DOHH2 (cell line): ENCODE results near the gene CD247.

Experiments
- H3F3A ChIP-seq: fragments of 200-600 bp; sonication (generic), shearing (Covaris generic); 2 replicates; pipeline ENCODE4 v1.6.0; 2016; ENCODE audit warnings: antibody characterized with exemption, mild to moderate bottlenecking; ENCODE audit not compliant: control insufficient read depth, insufficient read depth
- H3K27ac ChIP-seq: fragments of 200-600 bp; sonication (generic); 2 replicates; pipeline ENCODE4 v1.5.1; 2014; ENCODE audit warnings: low read depth, mild to moderate bottlenecking, low read length, moderate library complexity
- H3K27me3 ChIP-seq: fragments of 200-600 bp; sonication (generic); 2 replicates; pipeline ENCODE4 v1.6.1; 2014; ENCODE audit warnings: mild to moderate bottlenecking, low read length, mixed read lengths; ENCODE audit not compliant: control insufficient read depth
- H3K36me3 ChIP-seq: fragments of 200-600 bp; sonication (generic); 2 replicates; pipeline ENCODE4 v1.6.1; 2014; ENCODE audit warnings: mild to moderate bottlenecking, low read length, moderate library complexity, mixed read lengths; ENCODE audit not compliant: control insufficient read depth
- H3K4me1 ChIP-seq: fragments of 200-600 bp; sonication (generic); 2 replicates; pipeline ENCODE4 v1.6.1; 2014; ENCODE audit warnings: mild to moderate bottlenecking, low read length, mixed read lengths; ENCODE audit not compliant: control insufficient read depth
- H3K4me2 ChIP-seq: fragments of 200-600 bp; sonication (generic); 2 replicates; pipeline ENCODE4 v1.6.0; 2014; ENCODE audit warnings: mild to moderate bottlenecking, low read length, moderate library complexity
- H3K4me3 ChIP-seq: fragments of 200-600 bp; sonication (generic); 2 replicates; pipeline ENCODE4 v1.5.1; 2014; ENCODE audit warnings: mild to moderate bottlenecking, low read length, mixed read lengths
- H3K79me2 ChIP-seq: fragments of 200-600 bp; sonication (generic); 2 replicates; pipeline ENCODE4 v1.6.1; 2014; ENCODE audit warnings: mild to moderate bottlenecking, low read length, mixed read lengths; ENCODE audit not compliant: control insufficient read depth
- H3K9me2 ChIP-seq: fragments of 200-600 bp; sonication (generic); replicated peaks from 2 replicates; pipeline ENCODE4 v1.6.1; 2014; ENCODE audit warnings: mild to moderate bottlenecking, low read length, mixed read lengths; ENCODE audit not compliant: control insufficient read depth
- H3K9me3 ChIP-seq: fragments of 200-600 bp; sonication (generic); 2 replicates; pipeline ENCODE4 v1.6.1; 2014; ENCODE audit warnings: antibody characterized with exemption, low read length, mixed read lengths; ENCODE audit not compliant: control insufficient read depth, insufficient read depth
- H4K20me1 ChIP-seq: fragments of 200-600 bp; sonication (generic); 2 replicates; pipeline ENCODE4 v1.6.0; 2014; ENCODE audit warnings: low read depth, mild to moderate bottlenecking, antibody characterized with exemption, low read length, moderate library complexity; ENCODE audit not compliant: control insufficient read depth, insufficient read depth
- EZH2phosphoT487 ChIP-seq: fragments of 200-600 bp; sonication (generic); IDR thresholded peaks from 2 replicates; pipeline ENCODE4 v1.6.1; 2017; ENCODE audit warnings: borderline replicate concordance, mild to moderate bottlenecking, antibody characterized with exemption, low read length, moderate library complexity, mixed read lengths
- TF ChIP-seq, protein P1 (sequence below): fragments of 200-600 bp; sonication (generic); IDR thresholded peaks from one replicate; pipeline ENCODE4 v1.5.1; 2014; ENCODE audit warnings: antibody characterized with exemption, mild to moderate bottlenecking, low read depth, low read length; ENCODE audit not compliant: poor library complexity, severe bottlenecking

CD247 gene

DNA sequence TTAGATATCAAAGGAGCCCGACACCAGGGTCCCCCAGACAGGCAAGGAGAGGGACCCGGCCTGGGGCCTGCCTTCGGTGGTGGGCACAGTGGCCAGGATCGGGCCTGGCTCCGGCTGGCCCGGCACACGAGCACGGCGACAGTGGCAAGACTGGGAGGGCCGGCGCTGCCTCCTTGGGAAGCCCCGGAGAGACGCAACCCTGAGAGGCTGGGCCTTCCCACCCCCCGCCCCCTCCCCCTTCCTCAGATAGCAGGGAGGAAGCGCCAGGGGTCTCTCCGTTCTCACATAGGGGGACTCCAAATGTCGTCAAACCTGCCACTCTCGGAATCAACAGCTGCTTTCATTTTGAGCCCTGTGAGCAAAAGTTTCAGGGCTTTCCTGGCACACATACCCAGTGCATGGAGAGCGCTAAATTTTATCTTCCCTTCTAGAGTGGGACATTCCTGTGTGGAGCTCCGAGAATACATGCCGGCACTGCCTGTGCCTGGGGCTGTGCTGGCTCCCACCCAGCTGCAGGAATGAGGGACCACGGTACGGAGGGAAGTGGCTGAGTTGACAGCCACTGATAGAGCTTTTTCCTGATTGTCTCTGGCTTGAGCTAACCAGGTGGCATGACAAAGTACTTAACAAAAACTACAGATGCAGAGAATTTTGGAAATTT, 62.4 kb downstream of the CD247 start:
- Histone ChIP-seq H3K36me3 (no peaks in the 10 kb centered on the region), H4K20me1 (no peaks in the 10 kb centered on the region), H3K9me3 (no peaks in the 10 kb centered on the region), H3K27ac (no peak overlapping the region), H3K9me2 (no peaks in the 10 kb centered on the region), H3K27me3 (peaks cover 29% of the 10 kb centered on the region), H3K4me1 (peaks cover 20% of the 10 kb centered on the region), H3F3A (0 out of 2 replicates have a peak, but pooled peaks cover 4% of the 10 kb centered on the region), H3K4me3 (peak overlapping the region; percentile 93), H3K4me2 (peak overlapping the region; percentile 100), H3K79me2 (no peaks in the 10 kb centered on the region)
- no peak for TF ChIP-seq EZH2phosphoT487
- TF ChIP-seq, protein P1, sequence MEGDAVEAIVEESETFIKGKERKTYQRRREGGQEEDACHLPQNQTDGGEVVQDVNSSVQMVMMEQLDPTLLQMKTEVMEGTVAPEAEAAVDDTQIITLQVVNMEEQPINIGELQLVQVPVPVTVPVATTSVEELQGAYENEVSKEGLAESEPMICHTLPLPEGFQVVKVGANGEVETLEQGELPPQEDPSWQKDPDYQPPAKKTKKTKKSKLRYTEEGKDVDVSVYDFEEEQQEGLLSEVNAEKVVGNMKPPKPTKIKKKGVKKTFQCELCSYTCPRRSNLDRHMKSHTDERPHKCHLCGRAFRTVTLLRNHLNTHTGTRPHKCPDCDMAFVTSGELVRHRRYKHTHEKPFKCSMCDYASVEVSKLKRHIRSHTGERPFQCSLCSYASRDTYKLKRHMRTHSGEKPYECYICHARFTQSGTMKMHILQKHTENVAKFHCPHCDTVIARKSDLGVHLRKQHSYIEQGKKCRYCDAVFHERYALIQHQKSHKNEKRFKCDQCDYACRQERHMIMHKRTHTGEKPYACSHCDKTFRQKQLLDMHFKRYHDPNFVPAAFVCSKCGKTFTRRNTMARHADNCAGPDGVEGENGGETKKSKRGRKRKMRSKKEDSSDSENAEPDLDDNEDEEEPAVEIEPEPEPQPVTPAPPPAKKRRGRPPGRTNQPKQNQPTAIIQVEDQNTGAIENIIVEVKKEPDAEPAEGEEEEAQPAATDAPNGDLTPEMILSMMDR, result no peak

DNA sequence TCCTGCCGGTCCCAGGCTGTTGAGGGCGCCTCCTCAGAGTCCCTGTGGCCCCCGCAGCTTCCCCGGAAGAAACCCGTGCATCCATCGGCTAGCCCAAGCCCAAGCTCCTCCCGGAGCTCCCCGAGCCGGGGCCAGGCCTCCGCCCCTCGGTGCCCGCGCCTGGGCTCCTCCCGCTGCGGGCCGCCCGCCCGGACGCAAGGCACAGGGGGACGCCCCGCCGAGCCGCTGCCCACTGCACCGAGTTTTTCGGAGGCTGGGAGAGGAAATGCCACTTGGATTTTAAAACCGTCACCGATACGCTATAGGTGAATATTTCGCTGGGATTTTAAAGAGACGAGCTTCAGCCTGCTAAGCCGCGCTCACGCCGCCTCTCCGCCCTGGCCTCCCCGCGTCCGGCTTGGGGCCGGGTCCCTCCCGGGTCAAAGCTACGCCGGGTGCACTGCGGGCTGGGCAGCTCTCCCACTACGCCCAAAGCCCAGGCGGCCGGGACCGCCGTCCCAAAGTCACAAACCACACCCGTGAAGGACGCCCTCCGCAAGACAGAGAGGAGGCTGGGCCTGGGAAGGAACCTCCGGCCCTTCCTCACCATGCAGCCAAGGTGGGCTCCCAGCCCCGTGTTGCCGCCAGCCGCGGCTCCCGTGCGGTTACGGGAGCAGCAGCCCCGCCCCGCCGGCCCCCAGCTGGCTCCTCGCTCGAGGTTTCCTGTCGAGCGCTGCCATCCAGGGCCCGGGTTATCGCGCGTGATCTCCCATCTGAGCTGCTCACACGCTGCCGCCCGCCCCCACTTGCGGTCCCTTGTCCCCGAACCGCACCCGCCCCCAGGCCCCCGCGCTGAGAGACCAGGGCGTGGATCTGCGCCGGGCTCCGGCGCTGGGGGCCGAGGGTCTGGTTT, 63.2 kb downstream of the CD247 start:
- Histone ChIP-seq H3K9me2 (no peaks in the 10 kb centered on the region), H3K27me3 (peaks cover 29% of the 10 kb centered on the region), H3K4me3 (peak overlapping the region; percentile 93), H3K79me2 (no peaks in the 10 kb centered on the region), H3K4me2 (peak overlapping the region; percentile 100), H4K20me1 (no peaks in the 10 kb centered on the region), H3K36me3 (no peaks in the 10 kb centered on the region), H3F3A (0 out of 2 replicates have a peak, but pooled peaks cover 4% of the 10 kb centered on the region), H3K9me3 (no peaks in the 10 kb centered on the region), H3K27ac (no peak overlapping the region), H3K4me1 (peaks cover 24% of the 10 kb centered on the region)
- no peak for TF ChIP-seq EZH2phosphoT487
- TF ChIP-seq, protein P1, result peak; percentile 4

DNA sequence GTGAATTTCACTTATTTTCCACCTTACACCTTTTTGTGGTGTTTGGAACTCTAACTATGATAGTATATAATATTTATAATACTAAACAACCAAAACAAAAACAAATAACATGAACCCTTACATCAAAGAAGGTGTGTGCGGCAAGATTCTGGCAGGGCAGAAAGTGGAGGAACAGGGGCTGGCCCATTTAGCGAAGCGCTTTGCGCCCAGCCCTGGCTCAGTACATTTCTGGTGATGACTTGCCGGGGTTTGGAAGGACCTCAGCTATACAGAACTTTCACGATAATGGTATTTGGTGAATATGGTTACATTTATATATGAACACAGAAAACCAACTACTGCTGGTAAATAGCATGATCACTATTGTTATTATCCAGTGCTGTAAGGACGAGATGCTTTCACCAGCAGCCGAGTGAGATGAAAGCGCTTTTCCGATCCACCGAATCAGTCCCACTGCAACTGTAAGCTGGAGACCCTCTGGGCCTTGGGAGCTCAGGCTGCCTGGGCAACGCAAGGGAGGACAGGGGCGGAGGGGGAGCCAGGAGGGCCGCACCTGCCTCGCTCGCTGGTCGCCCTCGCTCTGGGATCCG, 63.9 kb downstream of the CD247 start:
- 0 out of 2 replicates have a peak, but pooled peaks cover 4% of the 10 kb centered on the region for H3F3A ChIP-seq
- no peaks in the 10 kb centered on the region for H3K79me2 ChIP-seq
- peaks cover 24% of the 10 kb centered on the region for H3K4me1 ChIP-seq
- H3K9me3 ChIP-seq, result no peaks in the 10 kb centered on the region
- H4K20me1 ChIP-seq, result no peaks in the 10 kb centered on the region
- peak overlapping the region; percentile 100 for H3K4me2 ChIP-seq
- H3K4me3 ChIP-seq, result peak overlapping the region; percentile 93
- no peak for TF ChIP-seq EZH2phosphoT487
- TF ChIP-seq, protein P1, result no peak
- H3K9me2 ChIP-seq, result no peaks in the 10 kb centered on the region
- H3K27me3 ChIP-seq, result peaks cover 29% of the 10 kb centered on the region
- no peaks in the 10 kb centered on the region for H3K36me3 ChIP-seq
- H3K27ac ChIP-seq, result no peak overlapping the region
